Liver (tissue), 9 donors: Measurements from ENCODE around the gene DOK6. TPM values are rescaled to one million over a fixed set of nuclear protein-coding genes. Genes with fewer than 3 reads are reported as not detected.

ENCODE experiments used
- DNase-seq: peaks from one replicate; pipeline ENCODE4 v3.0.0-alpha.2; 2017; ENCODE audit warnings: low spot score
- H3K27ac ChIP-seq, 2 donors: one replicate each; pipeline ENCODE4 v1.7.0; 2013; ENCODE audit warnings: inconsistent platforms in 2 of 2, low read length in 2 of 2, control low read depth in 1 of 2, low read depth in 1 of 2, mild to moderate bottlenecking in 1 of 2
- H3K27me3 ChIP-seq, 4 donors: one replicate each; pipeline versions ENCODE4 v1.6.1 to v1.7.0; 2013; ENCODE audit warnings: low read length in 3 of 4, inconsistent platforms in 1 of 4, mild to moderate bottlenecking in 1 of 4, moderate library complexity in 1 of 4; ENCODE audit not compliant: control insufficient read depth in 4 of 4, insufficient read depth in 4 of 4
- H3K36me3 ChIP-seq, 4 donors: one replicate each; pipeline versions ENCODE4 v1.6.1 to v1.7.0; 2013; ENCODE audit warnings: low read length in 3 of 4, mild to moderate bottlenecking in 3 of 4, low read depth in 1 of 4, moderate library complexity in 1 of 4; ENCODE audit not compliant: control insufficient read depth in 4 of 4, insufficient read depth in 3 of 4
- H3K4me1 ChIP-seq, 4 donors: one replicate each; pipeline versions ENCODE4 v1.6.1 to v1.7.0; 2013; ENCODE audit warnings: low read length in 3 of 4, mild to moderate bottlenecking in 3 of 4, moderate library complexity in 1 of 4; ENCODE audit not compliant: control insufficient read depth in 4 of 4, insufficient read depth in 4 of 4
- H3K4me3 ChIP-seq, 3 donors: one replicate each; pipeline versions ENCODE4 v1.6.1 to v1.7.0; 2013; ENCODE audit warnings: low read length in 3 of 3, control low read depth in 1 of 3, low read depth in 1 of 3, mild to moderate bottlenecking in 1 of 3
- H3K9ac ChIP-seq, 2 donors: one replicate each; pipeline ENCODE4 v1.7.0; 2013; ENCODE audit warnings: low read length in 2 of 2, mild to moderate bottlenecking in 2 of 2, moderate library complexity in 2 of 2, control low read depth in 1 of 2, low read depth in 1 of 2
- H3K9me3 ChIP-seq, 4 donors: one replicate each; pipeline versions ENCODE4 v1.6.1 to v1.7.0; 2013; ENCODE audit warnings: low read length in 3 of 4; ENCODE audit not compliant: control insufficient read depth in 4 of 4
- EGR1 ChIP-seq, 2 donors: IDR thresholded peaks; 2 replicates each; pipeline ENCODE4 v1.6.1; 2016 to 2018; ENCODE audit warnings: antibody characterized with exemption in 2 of 2, low read depth in 2 of 2
- FOXA1 ChIP-seq: IDR thresholded peaks from 2 replicates; pipeline ENCODE4 v1.6.1; 2016; ENCODE audit warnings: antibody characterized with exemption
- FOXA2 ChIP-seq: IDR thresholded peaks from 2 replicates; pipeline ENCODE4 v1.6.1; 2016; ENCODE audit warnings: antibody characterized with exemption
- GABPA ChIP-seq, 2 donors: IDR thresholded peaks in 1 of 2; conservative IDR thresholded peaks in 1 of 2; 2 replicates each; pipeline ENCODE4 v1.6.1; 2016; ENCODE audit warnings: antibody characterized with exemption in 2 of 2, mild to moderate bottlenecking in 1 of 2, moderate library complexity in 1 of 2
- HNF4A ChIP-seq, 2 donors: conservative IDR thresholded peaks; 2 replicates each; pipeline ENCODE4 v1.6.1; 2016; ENCODE audit warnings: antibody characterized with exemption in 2 of 2, mild to moderate bottlenecking in 2 of 2
- HNF4G ChIP-seq: IDR thresholded peaks from 2 replicates; pipeline ENCODE4 v1.6.1; 2016; ENCODE audit warnings: antibody characterized with exemption
- JUND ChIP-seq, 2 donors: IDR thresholded peaks; 2 replicates each; pipeline ENCODE4 v1.6.1; 2016; ENCODE audit warnings: antibody characterized with exemption in 2 of 2
- NR2F2 ChIP-seq: IDR thresholded peaks from 2 replicates; pipeline ENCODE4 v1.6.1; 2016; ENCODE audit warnings: antibody characterized with exemption
- RAD21 ChIP-seq, 2 donors: IDR thresholded peaks; 2 replicates each; pipeline ENCODE4 v1.6.1; 2016; ENCODE audit warnings: antibody characterized with exemption in 2 of 2, mild to moderate bottlenecking in 2 of 2
- REST ChIP-seq: IDR thresholded peaks from 2 replicates; pipeline ENCODE4 v1.6.1; 2016; ENCODE audit warnings: antibody characterized with exemption, mild to moderate bottlenecking
- RXRA ChIP-seq, 2 donors: IDR thresholded peaks; 2 replicates each; pipeline ENCODE4 v1.6.1; 2017 to 2018; ENCODE audit warnings: antibody characterized with exemption in 2 of 2, mild to moderate bottlenecking in 1 of 2
- SP1 ChIP-seq: IDR thresholded peaks from 2 replicates; pipeline ENCODE4 v1.6.1; 2018; ENCODE audit warnings: antibody characterized with exemption, mild to moderate bottlenecking
- WGBS: extraction: QIAGEN DNeasy Blood & Tissue Kit; methylation state at CpG from one replicate; pipeline ENCODE4 v1.1.7; 2013; 5-methylcytosine and 5-hydroxymethylcytosine counted together
- polyA plus RNA-seq, 2 donors: library from polyadenylated mRNA; stranded (reverse) in 1 of 2; unstranded in 1 of 2; fragments of 200-250 nt in 1 of 2; fragments of >200 nt in 1 of 2; fragmentation: Nextera tagmentation in 1 of 2; extraction: Ambion mirVana in 1 of 2; gene quantifications; one replicate each; pipeline versions ENCODE4 v1.2.1 to v1.2.3, GENCODE V29; 2013 to 2015
- total RNA-seq, 2 donors: library from RNA; depleted of rRNA; stranded (reverse); fragments of >200 nt; gene quantifications; one replicate each; pipeline ENCODE4 v1.2.3, GENCODE V29; 2014
- TF ChIP-seq, protein P1 (sequence below): IDR thresholded peaks from 2 replicates; pipeline ENCODE4 v1.6.1; 2016; ENCODE audit warnings: antibody characterized with exemption
- TF ChIP-seq, protein P2 (sequence below): IDR thresholded peaks from 2 replicates; pipeline ENCODE4 v1.6.1; 2016; ENCODE audit warnings: antibody characterized with exemption
- donor health status: healthy.
- donor health status: healthy.
- donor health status: healthy.
- donor health status: healthy.
- donor health status: healthy.

The DOK6 gene
- total and polyA plus RNA-seq, 4 donors = 0.08 to 1.1 (median 0.67) TPM

DNA sequence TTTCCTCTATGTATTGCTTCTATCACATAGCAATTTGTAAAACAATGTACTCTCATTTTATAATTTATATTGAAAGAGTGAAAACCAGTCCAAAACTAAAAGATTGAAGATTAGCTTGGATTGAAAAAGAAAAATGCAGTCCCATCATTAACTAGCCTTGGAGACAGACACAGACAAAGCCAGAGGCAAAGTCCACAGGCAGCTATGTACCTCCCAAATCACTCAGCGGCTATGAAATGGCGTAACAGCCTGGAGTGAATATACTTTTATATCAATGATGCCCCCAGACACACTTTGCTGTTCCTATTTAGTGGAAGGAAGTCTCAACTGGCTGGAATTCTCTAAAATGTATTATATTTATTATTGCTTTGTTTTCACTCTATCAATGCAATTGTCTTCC, 33.6 kb upstream of the DOK6 start:
- Histone ChIP-seq H3K4me3 (no peak overlapping the region), H3K27ac (no peak overlapping the region), H3K9ac (no peak overlapping the region), H3K36me3 (no peaks in the 10 kb centered on the region), H3K9me3 (no peaks in the 10 kb centered on the region), H3K27me3 (no peaks in the 10 kb centered on the region), H3K4me1 (no peaks in the 10 kb centered on the region)
- WGBS = 61% methylated on average over 2 of the region's 2 CpGs
- DNase-seq = no peak
- no peak for TF ChIP-seq EGR1 (IDR thresholded peaks at IDR 0.05; ENCODE audit: low read depth in 2 of 2)

- no peak for DNase-seq
- TF ChIP-seq REST (no peak), NR2F2 (no peak)
- TF ChIP-seq, protein P1, sequence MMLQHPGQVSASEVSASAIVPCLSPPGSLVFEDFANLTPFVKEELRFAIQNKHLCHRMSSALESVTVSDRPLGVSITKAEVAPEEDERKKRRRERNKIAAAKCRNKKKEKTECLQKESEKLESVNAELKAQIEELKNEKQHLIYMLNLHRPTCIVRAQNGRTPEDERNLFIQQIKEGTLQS = no peak
- 69% methylated on average over 2 of the region's 2 CpGs for WGBS
- no peaks in the 10 kb centered on the region for H3K9me3 ChIP-seq
- H3K4me3 ChIP-seq = no peak overlapping the region
- no peaks in the 10 kb centered on the region for H3K27me3 ChIP-seq
- H3K9ac ChIP-seq = no peak overlapping the region
- no peak overlapping the region for H3K27ac ChIP-seq
- H3K36me3 ChIP-seq = no peaks in the 10 kb centered on the region
- H3K4me1 ChIP-seq = no peaks in the 10 kb centered on the region
Measured at GRCh38 chr18:69371729-69372128, 29.0 kb upstream of the DOK6 start.

- no peak for DNase-seq
- TF ChIP-seq SP1 (no peak), REST (no peak), GABPA (IDR thresholded peaks at IDR 0.05 in 1 of 2, conservative IDR thresholded peaks at IDR 0.05 in 1 of 2) (no peak), HNF4A (conservative IDR thresholded peaks at IDR 0.05) (no peak), NR2F2 (no peak), JUND (IDR thresholded peaks at IDR 0.05) (no peak), EGR1 (IDR thresholded peaks at IDR 0.05; ENCODE audit: low read depth in 2 of 2) (no peak), FOXA2 (no peak), RAD21 (IDR thresholded peaks at IDR 0.05) (no peak), RXRA (IDR thresholded peaks at IDR 0.05) (no peak), FOXA1 (no peak), HNF4G (no peak)
- TF ChIP-seq, protein P2, sequence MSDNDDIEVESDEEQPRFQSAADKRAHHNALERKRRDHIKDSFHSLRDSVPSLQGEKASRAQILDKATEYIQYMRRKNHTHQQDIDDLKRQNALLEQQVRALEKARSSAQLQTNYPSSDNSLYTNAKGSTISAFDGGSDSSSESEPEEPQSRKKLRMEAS = no peak
- TF ChIP-seq, protein P1 = no peak
- Histone ChIP-seq H3K4me1 (no peaks in the 10 kb centered on the region), H3K36me3 (no peaks in the 10 kb centered on the region), H3K27me3 (no peaks in the 10 kb centered on the region), H3K27ac (no peak overlapping the region), H3K4me3 (no peak overlapping the region), H3K9ac (no peak overlapping the region), H3K9me3 (no peaks in the 10 kb centered on the region)
- 72% methylated on average over 7 of the region's 7 CpGs for whole genome bisulfite sequencing
Measured at GRCh38 chr18:69380324-69380723, 20.4 kb upstream of the DOK6 start.
